ENCODE results near the gene C17orf58. TPM values are rescaled to one million over a fixed set of nuclear protein-coding genes. Genes with fewer than 3 reads are reported as not detected.
"Not testable (repeated sequence)": the region's sequence is repeated elsewhere in the genome, so short reads cannot be mapped to it uniquely, and the experiment has no call there.

The C17orf58 gene
- total and polyA plus RNA-seq, 7 experiments from 2014 or later, result 0.28 to 6.9 (median 0.88) TPM; not detected in 2

GRCh38 chr17:67974598-67975066 is 21.6 kb downstream of the C17orf58 start:
- H3K27ac Mint-ChIP-seq, result peak overlapping the region in 1 of 9 donors; percentile 14
- Histone ChIP-seq H3K27me3 (ENCODE audit: control insufficient read depth in 2 of 2, insufficient read depth in 2 of 2, low read length in 2 of 2) (no peaks in the 10 kb centered on the region), H3K9me3 (ENCODE audit: control insufficient read depth in 2 of 3, low read length in 3 of 3) (no peaks in the 10 kb centered on the region), H3K36me3 (ENCODE audit: control insufficient read depth in 2 of 3, insufficient read depth in 3 of 3, low read length in 3 of 3) (peaks cover 0 to 49% (median 4%) of the 10 kb centered on the region in 3 experiments), H3K4me3 (ENCODE audit: low read length) (no peak overlapping the region), H3K4me1 (ENCODE audit: control insufficient read depth in 2 of 2, insufficient read depth in 2 of 2, low read length in 2 of 2) (no peaks in the 10 kb centered on the region), H3K27ac (ENCODE audit: low read depth, low read length) (no peak overlapping the region)
- ATAC-seq (no peak), DNase-seq (no peak)
- ChIA-PET CTCF (interaction anchor here (0.6 kb wide), 1 partner anchor 597 kb away, joined by 4 read pairs; no protein-coding TSS in a partner anchor), POLR2A (no interaction called here)
- H3K4me1 Mint-ChIP-seq, result peaks cover 0 to 2% (median 0%) of the 10 kb centered on the region in 7 donors
- no peak overlapping the region for H3K4me3 Mint-ChIP-seq
- intact Hi-C loops (cut with micrococcal nuclease), result no loop called here
- H3K9me3 Mint-ChIP-seq, result no peaks in the 10 kb centered on the region
- no peaks in the 10 kb centered on the region for H3K27me3 Mint-ChIP-seq
- peaks cover 0 to 29% (median 13%) of the 10 kb centered on the region in 5 donors for H3K36me3 Mint-ChIP-seq

GRCh38 chr17:67974185-67974584 is 22.1 kb downstream of the C17orf58 start:
- Mint-ChIP-seq H3K4me1 (peaks cover 0 to 2% (median 0%) of the 10 kb centered on the region in 7 donors), H3K27me3 (no peaks in the 10 kb centered on the region), H3K9me3 (no peaks in the 10 kb centered on the region), H3K36me3 (peaks cover 0 to 29% (median 13%) of the 10 kb centered on the region in 5 donors), H3K4me3 (no peak overlapping the region), H3K27ac (peak overlapping the region in 1 of 9 donors; percentile 30)
- H3K27me3 ChIP-seq (ENCODE audit: control insufficient read depth in 2 of 2, insufficient read depth in 2 of 2, low read length in 2 of 2), result no peaks in the 10 kb centered on the region
- no peak overlapping the region for H3K27ac ChIP-seq (ENCODE audit: low read depth, low read length)
- H3K9me3 ChIP-seq (ENCODE audit: control insufficient read depth in 2 of 3, low read length in 3 of 3), result no peaks in the 10 kb centered on the region
- DNase-seq (no peak), ATAC-seq (no peak)
- no peak overlapping the region for H3K4me3 ChIP-seq (ENCODE audit: low read length)
- H3K4me1 ChIP-seq (ENCODE audit: control insufficient read depth in 2 of 2, insufficient read depth in 2 of 2, low read length in 2 of 2), result no peaks in the 10 kb centered on the region
- CTCF ChIA-PET, result no interaction called here
- POLR2A ChIA-PET, result no interaction called here
- intact Hi-C loops (cut with micrococcal nuclease), result no loop called here
- H3K36me3 ChIP-seq (ENCODE audit: control insufficient read depth in 2 of 3, insufficient read depth in 3 of 3, low read length in 3 of 3), result peaks cover 0 to 51% (median 4%) of the 10 kb centered on the region in 3 experiments

GRCh38 chr17:67970783-67971182 is 25.5 kb downstream of the C17orf58 start:
- H3K27ac ChIP-seq (ENCODE audit: low read depth, low read length), result no peak overlapping the region
- DNase-seq (no peak), ATAC-seq (no peak)
- H3K4me1 ChIP-seq (ENCODE audit: control insufficient read depth in 2 of 2, insufficient read depth in 2 of 2, low read length in 2 of 2), result no peaks in the 10 kb centered on the region
- POLR2A ChIA-PET, result no interaction called here
- H3K9me3 ChIP-seq (ENCODE audit: control insufficient read depth in 2 of 3, low read length in 3 of 3), result no peaks in the 10 kb centered on the region
- H3K4me3 ChIP-seq (ENCODE audit: low read length), result no peak overlapping the region
- no peaks in the 10 kb centered on the region for H3K27me3 Mint-ChIP-seq
- no peak overlapping the region for H3K4me3 Mint-ChIP-seq
- no peaks in the 10 kb centered on the region for H3K27me3 ChIP-seq (ENCODE audit: control insufficient read depth in 2 of 2, insufficient read depth in 2 of 2, low read length in 2 of 2)
- peaks cover 0 to 26% (median 10%) of the 10 kb centered on the region in 5 donors for H3K36me3 Mint-ChIP-seq
- CTCF ChIA-PET, result interaction anchor here (0.7 kb wide), 1 partner anchor 134 kb away, joined by 3 read pairs; no protein-coding TSS in a partner anchor
- intact Hi-C loops (cut with micrococcal nuclease), result no loop called here
- peaks cover 0 to 2% (median 0%) of the 10 kb centered on the region in 7 donors for H3K4me1 Mint-ChIP-seq
- no peak overlapping the region for H3K27ac Mint-ChIP-seq
- no peaks in the 10 kb centered on the region for H3K9me3 Mint-ChIP-seq
- H3K36me3 ChIP-seq (ENCODE audit: control insufficient read depth in 2 of 3, insufficient read depth in 3 of 3, low read length in 3 of 3), result peaks cover 4 to 53% (median 4%) of the 10 kb centered on the region in 3 experiments

- H3K4me1 ChIP-seq (ENCODE audit: control insufficient read depth in 2 of 2, insufficient read depth in 2 of 2, low read length in 2 of 2); H3K27me3 Mint-ChIP-seq; H3K4me1 Mint-ChIP-seq; H3K27ac ChIP-seq (ENCODE audit: low read depth, low read length); H3K27me3 ChIP-seq (ENCODE audit: control insufficient read depth in 2 of 2, insufficient read depth in 2 of 2, low read length in 2 of 2); POLR2A ChIA-PET; H3K9me3 ChIP-seq (ENCODE audit: control insufficient read depth in 2 of 3, low read length in 3 of 3); H3K9me3 Mint-ChIP-seq; H3K4me3 Mint-ChIP-seq; H3K4me3 ChIP-seq (ENCODE audit: low read length): not testable (repeated sequence)
- CTCF ChIA-PET, result interaction anchor here (0.6 to 1.7 kb wide), 2 partner anchors 13 to 15 kb away, joined by 3 to 4 read pairs; no protein-coding TSS in a partner anchor
- Mint-ChIP-seq H3K27ac (peak overlapping the region in 3 of 9 donors; percentile 25 to 78 (median 28)), H3K36me3 (peaks cover 0 to 21% (median 15%) of the 10 kb centered on the region in 5 donors)
- intact Hi-C loops (cut with micrococcal nuclease), result loop anchor here (1.0 to 5.0 kb wide), 4 partner anchors 48 to 500 kb away; no protein-coding TSS in a partner anchor
- DNase-seq (peak in 8 of 9 donors; percentile 47 to 72 (median 60)), ATAC-seq (peak; percentile 99)
- H3K36me3 ChIP-seq (ENCODE audit: control insufficient read depth in 2 of 3, insufficient read depth in 3 of 3, low read length in 3 of 3), result peaks cover 0 to 50% (median 10%) of the 10 kb centered on the region in 3 experiments
Observed at GRCh38 chr17:67963145-67963572, 33.1 kb downstream of the C17orf58 start.

- DNase-seq; H3K9me3 ChIP-seq (ENCODE audit: control insufficient read depth in 2 of 3, low read length in 3 of 3); H3K27me3 ChIP-seq (ENCODE audit: control insufficient read depth in 2 of 2, insufficient read depth in 2 of 2, low read length in 2 of 2); H3K27ac ChIP-seq (ENCODE audit: low read depth, low read length); H3K27me3 Mint-ChIP-seq; H3K4me1 ChIP-seq (ENCODE audit: control insufficient read depth in 2 of 2, insufficient read depth in 2 of 2, low read length in 2 of 2); H3K4me1 Mint-ChIP-seq; ATAC-seq; H3K4me3 Mint-ChIP-seq; POLR2A ChIA-PET; H3K4me3 ChIP-seq (ENCODE audit: low read length); H3K9me3 Mint-ChIP-seq: not testable (repeated sequence)
- intact Hi-C loops (cut with micrococcal nuclease), result loop anchor here (2.0 to 5.0 kb wide), 2 partner anchors 49 to 500 kb away; no protein-coding TSS in a partner anchor
- H3K36me3 ChIP-seq (ENCODE audit: control insufficient read depth in 2 of 3, insufficient read depth in 3 of 3, low read length in 3 of 3), result peaks cover 0 to 48% (median 7%) of the 10 kb centered on the region in 3 experiments
- peaks cover 0 to 26% (median 15%) of the 10 kb centered on the region in 5 donors for H3K36me3 Mint-ChIP-seq
- peak overlapping the region in 3 of 9 donors; percentile 12 to 41 (median 34) for H3K27ac Mint-ChIP-seq
- CTCF ChIA-PET, result interaction anchor here (0.5 to 0.6 kb wide), 2 partner anchors 156 to 290 kb away, joined by 3 read pairs; no protein-coding TSS in a partner anchor
Observed at GRCh38 chr17:67962156-67962555, 34.1 kb downstream of the C17orf58 start.

GRCh38 chr17:67960276-67960675 is 36.0 kb downstream of the C17orf58 start:
- H3K27me3 ChIP-seq (ENCODE audit: control insufficient read depth in 2 of 2, insufficient read depth in 2 of 2, low read length in 2 of 2); ATAC-seq; H3K4me1 ChIP-seq (ENCODE audit: control insufficient read depth in 2 of 2, insufficient read depth in 2 of 2, low read length in 2 of 2); H3K4me1 Mint-ChIP-seq; H3K9me3 Mint-ChIP-seq; H3K27ac ChIP-seq (ENCODE audit: low read depth, low read length); H3K4me3 Mint-ChIP-seq; H3K9me3 ChIP-seq (ENCODE audit: control insufficient read depth in 2 of 3, low read length in 3 of 3); DNase-seq; POLR2A ChIA-PET; H3K4me3 ChIP-seq (ENCODE audit: low read length); H3K27me3 Mint-ChIP-seq: not testable (repeated sequence)
- intact Hi-C loops (cut with micrococcal nuclease), result loop anchor here in 1 of 2 donors (5.0 kb wide), 1 partner anchor 502 kb away; no protein-coding TSS in a partner anchor
- peaks cover 0 to 19% (median 10%) of the 10 kb centered on the region in 5 donors for H3K36me3 Mint-ChIP-seq
- CTCF ChIA-PET, result interaction anchor here (0.6 to 0.7 kb wide), 3 partner anchors 7 to 697 kb away, joined by 3 to 6 read pairs (median 3); no protein-coding TSS in a partner anchor
- peak overlapping the region in 3 of 9 donors; percentile 0 to 59 (median 48) for H3K27ac Mint-ChIP-seq
- peaks cover 0 to 39% (median 6%) of the 10 kb centered on the region in 3 experiments for H3K36me3 ChIP-seq (ENCODE audit: control insufficient read depth in 2 of 3, insufficient read depth in 3 of 3, low read length in 3 of 3)

Data from naive thymus-derived CD4-positive, alpha-beta T cell (primary cell).